ENCODE results near the gene ADRA2C.

Gene ADRA2C

GRCh38 chr4:3797831-3798790, 31.9 kb downstream of the ADRA2C start:
- no peak for DNase-seq (ENCODE audit: low spot score)
- no peak for TF ChIP-seq CTCF (IDR thresholded peaks at IDR 0.05; ENCODE audit: extremely low read depth, insufficient read depth, missing control alignments)
- in situ Hi-C loops (cut with MboI; ENCODE audit: low pct_unique_long_range_greater_than_20kb, low sequenced_read_pairs, unreplicated experiment) = no loop called here

- in situ Hi-C loops (cut with MboI; ENCODE audit: low pct_unique_long_range_greater_than_20kb, low sequenced_read_pairs, unreplicated experiment) = no loop called here
- no peak for DNase-seq (ENCODE audit: low spot score)
- no peak for TF ChIP-seq CTCF (IDR thresholded peaks at IDR 0.05; ENCODE audit: extremely low read depth, insufficient read depth, missing control alignments)
Measured at GRCh38 chr4:3799496-3799895, 33.3 kb downstream of the ADRA2C start.

GRCh38 chr4:3800351-3800750, 34.2 kb downstream of the ADRA2C start:
- no peak for TF ChIP-seq CTCF (IDR thresholded peaks at IDR 0.05; ENCODE audit: extremely low read depth, insufficient read depth, missing control alignments)
- in situ Hi-C loops (cut with MboI; ENCODE audit: low pct_unique_long_range_greater_than_20kb, low sequenced_read_pairs, unreplicated experiment) = no loop called here

GRCh38 chr4:3801521-3801920, 35.3 kb downstream of the ADRA2C start:
- in situ Hi-C loops (cut with MboI; ENCODE audit: low pct_unique_long_range_greater_than_20kb, low sequenced_read_pairs, unreplicated experiment) = no loop called here
- no peak for DNase-seq (ENCODE audit: low spot score)
- TF ChIP-seq CTCF (IDR thresholded peaks at IDR 0.05; ENCODE audit: extremely low read depth, insufficient read depth, missing control alignments) = no peak

More at GRCh38 chr4:3800351-3800750, 34.2 kb downstream of the ADRA2C start:
- DNase-seq (ENCODE audit: low spot score) = no peak

GRCh38 chr4:3801931-3802550, 35.9 kb downstream of the ADRA2C start:
- DNase-seq (ENCODE audit: low spot score) = no peak
- TF ChIP-seq CTCF (IDR thresholded peaks at IDR 0.05; ENCODE audit: extremely low read depth, insufficient read depth, missing control alignments) = no peak
- in situ Hi-C loops (cut with MboI; ENCODE audit: low pct_unique_long_range_greater_than_20kb, low sequenced_read_pairs, unreplicated experiment) = no loop called here

GRCh38 chr4:3802571-3803474, 36.6 kb downstream of the ADRA2C start:
- in situ Hi-C loops (cut with MboI; ENCODE audit: low pct_unique_long_range_greater_than_20kb, low sequenced_read_pairs, unreplicated experiment) = no loop called here
- TF ChIP-seq CTCF (IDR thresholded peaks at IDR 0.05; ENCODE audit: extremely low read depth, insufficient read depth, missing control alignments) = no peak
- no peak for DNase-seq (ENCODE audit: low spot score)

Data from GM13977 (cell line).